Retinal pigment epithelial cell (primary cell): ENCODE data around the gene SNX9.

Source experiments
- DNase-seq: peaks from one replicate; pipeline ENCODE4 v3.0.0-alpha.2; 2010; ENCODE audit warnings: low read depth
- H3K4me3 ChIP-seq: 2 replicates; pipeline ENCODE4 v1.5.1; 2011; ENCODE audit warnings: mild to moderate bottlenecking, low read length, control low read depth, moderate library complexity
- CTCF ChIP-seq: conservative IDR thresholded peaks from 2 replicates; pipeline ENCODE4 v1.5.1; 2011; ENCODE audit warnings: low read depth, low read length, control low read depth, inconsistent platforms

Gene SNX9

GRCh38 chr6:157887892-157888291 lies 64.8 kb downstream of the SNX9 start:
- no peak for DNase-seq
- H3K4me3 ChIP-seq, result no peak overlapping the region
- no peak for TF ChIP-seq CTCF

- no peak overlapping the region for H3K4me3 ChIP-seq
- TF ChIP-seq CTCF, result no peak
- no peak for DNase-seq
Measured at GRCh38 chr6:157891544-157892362, 68.7 kb downstream of the SNX9 start.

GRCh38 chr6:157892363-157892877 lies 69.4 kb downstream of the SNX9 start:
- no peak overlapping the region for H3K4me3 ChIP-seq
- DNase-seq, result no peak
- TF ChIP-seq CTCF, result no peak

GRCh38 chr6:157893238-157893637 lies 70.2 kb downstream of the SNX9 start:
- no peak for DNase-seq

GRCh38 chr6:157895585-157895984 lies 72.5 kb downstream of the SNX9 start:
- no peak for DNase-seq
- TF ChIP-seq CTCF, result no peak
- no peak overlapping the region for H3K4me3 ChIP-seq

More at GRCh38 chr6:157893238-157893637, 70.2 kb downstream of the SNX9 start:
- no peak for TF ChIP-seq CTCF
- no peak overlapping the region for H3K4me3 ChIP-seq

GRCh38 chr6:157896932-157897331 lies 73.9 kb downstream of the SNX9 start:
- TF ChIP-seq CTCF, result no peak
- H3K4me3 ChIP-seq, result no peak overlapping the region
- no peak for DNase-seq

- peak; percentile 6 for TF ChIP-seq CTCF
- no peak for DNase-seq
- H3K4me3 ChIP-seq, result no peak overlapping the region
Measured at GRCh38 chr6:157898169-157898568, 75.1 kb downstream of the SNX9 start.
